Raji (cell line): ENCODE results near the gene SPAG16.

Experiments
- POLR2A ChIP-seq: IDR thresholded peaks from 2 replicates; pipeline ENCODE4 v1.6.1; 2011; ENCODE audit warnings: low read depth, low read length, control low read depth; ENCODE audit not compliant: insufficient read depth

Gene SPAG16

GRCh38 chr2:214019973-214020345 lies 735.7 kb downstream of the SPAG16 start:
- TF ChIP-seq POLR2A: no peak

DNA sequence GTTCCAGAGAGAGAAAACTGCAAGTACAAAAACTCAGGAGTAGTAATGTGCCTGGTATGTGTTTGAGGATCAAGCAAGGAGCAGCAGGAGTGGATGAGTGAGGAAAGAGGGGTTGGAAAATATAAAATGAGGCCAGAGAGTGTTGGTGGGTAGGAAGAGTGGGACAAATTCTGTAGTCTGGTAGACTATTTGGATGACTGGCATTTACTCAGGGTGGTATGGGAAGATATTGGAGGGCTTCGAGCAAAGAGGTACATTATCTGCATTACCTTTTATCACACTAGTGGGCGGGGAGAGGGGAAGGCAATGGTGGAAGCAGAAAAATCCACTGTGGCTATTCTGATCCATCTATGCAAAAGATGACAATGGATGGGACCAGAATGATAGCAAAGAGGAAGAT lies 744.9 kb downstream of the SPAG16 start:
- no peak for TF ChIP-seq POLR2A

GRCh38 chr2:214031566-214031965 lies 747.3 kb downstream of the SPAG16 start:
- TF ChIP-seq POLR2A: no peak

DNA sequence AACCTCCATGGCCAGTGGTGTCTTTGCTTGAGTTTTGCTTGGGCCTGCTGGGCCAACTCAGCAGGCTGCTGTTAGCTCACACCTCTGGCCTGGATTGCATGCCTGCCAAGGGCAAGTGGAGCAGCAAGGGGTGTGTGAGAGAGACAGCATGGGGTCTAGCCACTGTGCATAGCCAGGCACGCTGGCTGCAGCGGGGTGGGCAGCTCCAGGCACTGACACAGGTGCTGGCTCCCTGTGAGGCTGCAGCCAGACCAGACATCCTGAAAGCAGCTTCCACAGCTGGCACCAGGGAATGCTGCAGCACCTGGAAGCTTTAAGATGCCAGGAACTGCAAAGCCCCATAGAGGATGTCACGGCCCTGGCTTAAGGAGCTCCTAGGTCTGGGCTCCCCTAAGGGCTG lies 750.2 kb downstream of the SPAG16 start:
- TF ChIP-seq POLR2A: no peak

DNA sequence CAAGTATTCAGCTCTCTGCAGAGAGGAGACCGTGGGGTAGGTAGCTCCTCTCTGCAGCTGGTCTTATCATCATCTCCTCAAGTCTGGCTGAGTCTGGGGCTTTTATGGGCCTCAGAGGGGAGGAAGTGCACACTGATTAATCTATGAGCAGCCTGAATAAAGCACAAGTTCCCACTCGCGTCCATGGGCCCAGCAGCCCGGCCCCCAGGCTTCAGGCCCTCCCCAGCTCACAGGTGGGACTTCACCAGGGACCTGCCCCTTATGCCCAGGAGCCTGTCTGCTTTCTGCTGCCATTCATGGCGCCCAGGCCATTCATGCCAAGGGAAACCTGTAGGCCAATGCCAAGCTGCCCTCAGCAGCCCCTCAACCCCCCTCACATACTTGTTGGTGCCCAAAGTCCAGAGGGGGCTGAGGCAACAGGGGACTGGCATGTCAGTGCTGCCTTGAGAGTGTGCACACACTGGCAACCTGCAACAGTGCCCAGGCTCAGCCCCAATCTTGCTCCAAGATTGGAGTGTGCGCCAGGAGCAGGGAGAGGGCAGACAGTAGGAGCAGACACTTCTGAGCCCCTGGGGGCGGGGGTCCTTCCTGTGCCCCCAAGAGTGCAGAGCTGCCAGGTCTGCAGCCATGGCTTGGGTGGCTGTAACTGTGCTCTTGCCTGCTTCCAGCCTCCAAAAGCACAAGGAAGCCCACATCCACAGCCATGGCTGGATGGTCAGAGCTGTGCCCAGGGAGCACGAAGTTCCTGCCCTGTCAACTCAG lies 751.0 kb downstream of the SPAG16 start:
- TF ChIP-seq POLR2A: no peak

GRCh38 chr2:214035921-214036320 lies 751.7 kb downstream of the SPAG16 start:
- TF ChIP-seq POLR2A: no peak

- TF ChIP-seq POLR2A: no peak
These were observed 753.9 kb downstream of the SPAG16 start for GRCh38 chr2:214038186-214038585.

- no peak for TF ChIP-seq POLR2A
These were observed 766.5 kb downstream of the SPAG16 start for GRCh38 chr2:214050731-214051130.

DNA sequence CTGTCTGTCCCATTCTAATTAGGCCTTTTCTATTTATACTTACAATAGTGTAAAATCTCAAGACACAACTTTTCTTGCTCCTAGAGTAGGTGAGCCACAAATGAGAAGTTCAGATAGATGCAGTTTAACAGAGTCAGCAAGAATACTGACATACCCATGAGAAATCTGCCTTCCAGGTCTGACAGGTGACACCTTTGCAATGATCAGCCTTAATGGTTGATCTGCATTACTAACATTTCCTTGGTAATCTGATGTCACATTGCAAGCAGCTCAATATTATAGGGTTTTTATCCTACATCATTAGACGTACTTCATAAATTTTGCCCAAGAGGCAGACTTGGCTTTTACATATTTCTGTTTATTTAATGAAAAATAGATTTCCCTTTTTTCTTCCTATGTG lies 767.3 kb downstream of the SPAG16 start:
- no peak for TF ChIP-seq POLR2A

DNA sequence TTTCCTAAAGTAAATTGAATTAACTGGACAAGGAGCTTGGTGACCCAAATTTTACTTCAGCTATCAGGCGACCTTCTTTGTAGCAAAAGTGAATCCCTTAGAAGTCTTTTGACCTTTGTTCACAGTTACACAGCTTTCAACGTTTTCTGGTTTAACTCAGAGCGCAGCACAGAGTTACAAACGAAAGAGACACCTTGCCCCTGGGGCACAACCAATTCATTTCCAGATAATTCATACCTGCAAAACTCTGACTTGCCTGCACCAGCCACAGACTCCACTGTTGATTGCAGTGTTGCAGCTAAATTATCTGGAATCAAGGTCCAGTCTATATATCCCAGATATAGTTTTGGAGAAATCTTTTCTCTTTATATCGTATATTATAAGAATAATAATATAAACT lies 768.0 kb downstream of the SPAG16 start:
- TF ChIP-seq POLR2A: no peak

GRCh38 chr2:214057986-214058385 lies 773.7 kb downstream of the SPAG16 start:
- no peak for TF ChIP-seq POLR2A

DNA sequence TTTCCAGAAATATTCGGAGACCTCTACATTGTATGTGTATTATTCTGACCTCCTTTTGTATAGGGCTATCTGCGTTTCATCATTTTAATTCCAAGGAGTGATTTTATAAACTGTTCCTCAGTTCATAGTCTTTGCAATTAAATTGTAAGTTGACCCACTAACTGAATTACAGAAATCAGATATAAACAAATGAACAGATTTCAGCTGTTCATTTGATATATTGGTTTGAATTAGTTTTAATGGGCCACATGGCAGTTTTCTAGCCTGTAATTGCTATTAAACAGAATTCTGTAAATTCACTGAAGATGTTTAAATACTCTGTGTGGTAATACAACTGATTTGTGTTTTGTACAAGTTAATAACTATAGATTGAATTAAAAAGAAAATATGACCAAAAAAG lies 780.2 kb downstream of the SPAG16 start:
- no peak for TF ChIP-seq POLR2A

- TF ChIP-seq POLR2A: no peak
These were observed 782.6 kb downstream of the SPAG16 start for GRCh38 chr2:214066862-214067261.

GRCh38 chr2:214069254-214069653 lies 785.0 kb downstream of the SPAG16 start:
- no peak for TF ChIP-seq POLR2A

- no peak for TF ChIP-seq POLR2A
These were observed 791.2 kb downstream of the SPAG16 start for GRCh38 chr2:214075456-214075855.

GRCh38 chr2:214076527-214076926 lies 792.3 kb downstream of the SPAG16 start:
- no peak for TF ChIP-seq POLR2A

- TF ChIP-seq POLR2A: no peak
These were observed 793.5 kb downstream of the SPAG16 start for GRCh38 chr2:214077727-214078126.
